ENCODE measurements around the gene GRXCR2.
"Not testable (repeated sequence)": the region's sequence is repeated elsewhere in the genome, so short reads cannot be mapped to it uniquely, and the experiment has no call there.

Gene GRXCR2

DNA sequence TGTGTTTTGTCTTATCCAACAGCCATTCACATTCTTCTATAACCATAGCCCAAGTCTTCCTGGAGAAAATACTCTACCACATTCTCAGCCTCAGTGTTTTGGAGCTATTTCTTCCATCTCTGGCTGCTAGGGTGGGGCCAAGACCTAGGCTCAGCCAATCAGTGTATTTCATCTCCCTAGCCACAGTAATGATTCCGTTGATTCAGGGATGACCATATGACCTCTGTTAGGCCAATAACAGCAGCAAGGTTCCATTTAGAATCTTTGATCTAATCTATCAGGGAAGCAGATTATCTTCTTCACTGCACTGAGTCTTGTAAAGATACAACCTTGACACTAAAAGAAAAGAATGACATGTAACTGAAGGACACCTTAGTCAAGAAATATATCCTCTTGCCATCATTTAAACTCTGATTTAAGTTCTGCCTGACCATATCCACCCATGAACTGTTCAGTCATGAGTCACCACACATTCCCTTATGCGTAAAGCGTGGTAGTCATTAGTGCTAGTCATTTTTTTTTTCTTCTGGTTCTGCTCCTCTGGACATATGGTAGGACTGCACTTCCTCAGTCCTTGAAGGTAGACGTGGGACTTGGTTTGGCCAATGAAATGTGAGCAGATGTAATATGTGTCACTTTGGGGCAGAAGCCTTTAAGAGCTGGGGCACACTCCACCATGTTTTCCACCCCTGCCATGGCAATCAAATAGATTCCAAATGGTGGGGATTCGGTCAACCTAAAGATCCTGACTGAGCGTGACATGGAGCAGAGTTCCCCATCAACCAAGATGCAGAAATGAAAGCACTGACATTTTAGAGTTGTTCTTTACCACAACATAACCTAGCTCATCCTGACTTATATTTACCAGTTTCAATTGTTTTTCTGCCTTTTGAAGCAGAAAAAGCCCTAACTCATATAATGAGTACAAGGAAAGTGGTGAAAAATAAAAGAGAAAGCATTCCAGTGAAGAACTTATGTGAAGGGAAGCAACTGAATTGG lies 25.0 kb downstream of the GRXCR2 start:
- Histone ChIP-seq H3K27me3 (replicated peaks; ENCODE audit: control insufficient read depth, insufficient read depth, low read length) (no peaks in the 10 kb centered on the region), H3K4me3 (replicated peaks; ENCODE audit: low read depth, low read length) (no peak overlapping the region), H3K36me3 (ENCODE audit: control insufficient read depth, insufficient read depth, low read length) (no peaks in the 10 kb centered on the region)
- DNase-seq (ENCODE audit: extremely low read depth, insufficient read length): no peak
- TF ChIP-seq, protein P1, sequence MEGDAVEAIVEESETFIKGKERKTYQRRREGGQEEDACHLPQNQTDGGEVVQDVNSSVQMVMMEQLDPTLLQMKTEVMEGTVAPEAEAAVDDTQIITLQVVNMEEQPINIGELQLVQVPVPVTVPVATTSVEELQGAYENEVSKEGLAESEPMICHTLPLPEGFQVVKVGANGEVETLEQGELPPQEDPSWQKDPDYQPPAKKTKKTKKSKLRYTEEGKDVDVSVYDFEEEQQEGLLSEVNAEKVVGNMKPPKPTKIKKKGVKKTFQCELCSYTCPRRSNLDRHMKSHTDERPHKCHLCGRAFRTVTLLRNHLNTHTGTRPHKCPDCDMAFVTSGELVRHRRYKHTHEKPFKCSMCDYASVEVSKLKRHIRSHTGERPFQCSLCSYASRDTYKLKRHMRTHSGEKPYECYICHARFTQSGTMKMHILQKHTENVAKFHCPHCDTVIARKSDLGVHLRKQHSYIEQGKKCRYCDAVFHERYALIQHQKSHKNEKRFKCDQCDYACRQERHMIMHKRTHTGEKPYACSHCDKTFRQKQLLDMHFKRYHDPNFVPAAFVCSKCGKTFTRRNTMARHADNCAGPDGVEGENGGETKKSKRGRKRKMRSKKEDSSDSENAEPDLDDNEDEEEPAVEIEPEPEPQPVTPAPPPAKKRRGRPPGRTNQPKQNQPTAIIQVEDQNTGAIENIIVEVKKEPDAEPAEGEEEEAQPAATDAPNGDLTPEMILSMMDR (IDR thresholded peaks at IDR 0.05; ENCODE audit: insufficient read depth, low read length, poor library complexity, severe bottlenecking): no peak

DNA sequence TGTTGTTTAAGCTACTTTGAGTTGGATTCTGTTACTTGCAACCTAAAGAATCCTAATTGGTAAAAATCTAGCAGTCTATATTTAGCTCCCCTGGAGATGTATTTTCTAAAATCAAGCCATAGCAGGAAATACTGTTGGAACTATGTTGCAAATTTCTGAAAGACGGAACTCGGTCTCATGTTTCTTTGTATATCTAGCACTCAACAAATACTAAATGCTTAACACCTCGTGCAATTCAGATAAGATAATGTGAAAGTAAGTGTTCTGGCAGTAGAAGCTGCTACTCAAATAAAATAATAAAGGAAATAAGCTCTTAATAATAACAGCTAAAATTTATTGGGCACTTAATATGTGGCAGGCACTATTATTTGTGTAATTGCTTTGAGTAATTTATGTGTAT lies 26.7 kb downstream of the GRXCR2 start:
- TF ChIP-seq, protein P1 (IDR thresholded peaks at IDR 0.05; ENCODE audit: insufficient read depth, low read length, poor library complexity, severe bottlenecking): no peak
- no peak overlapping the region for H3K4me3 ChIP-seq (replicated peaks; ENCODE audit: low read depth, low read length)
- H3K27me3 ChIP-seq (replicated peaks; ENCODE audit: control insufficient read depth, insufficient read depth, low read length): no peaks in the 10 kb centered on the region

DNA sequence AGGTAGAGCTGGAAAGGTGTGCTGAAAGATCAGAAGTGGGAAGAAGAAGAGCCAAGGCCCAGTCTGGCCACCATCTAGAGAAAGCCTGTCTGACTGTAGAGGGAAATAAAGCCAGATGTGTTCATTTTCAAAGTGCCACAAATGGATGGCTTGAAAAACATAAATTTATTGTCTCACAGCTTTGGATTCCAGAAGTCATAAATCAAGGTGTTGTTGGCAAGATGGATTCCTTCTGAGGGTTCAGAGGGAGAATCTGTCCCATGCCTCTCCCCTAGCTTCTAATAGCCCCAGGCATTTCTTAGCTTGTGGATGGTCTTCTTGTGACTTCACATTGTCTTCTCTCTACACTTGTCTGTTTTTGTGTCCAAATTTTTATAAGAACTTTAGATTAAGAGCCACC lies 31.5 kb downstream of the GRXCR2 start:
- H3K27me3 ChIP-seq (replicated peaks; ENCODE audit: control insufficient read depth, insufficient read depth, low read length): no peaks in the 10 kb centered on the region
- TF ChIP-seq, protein P1 (IDR thresholded peaks at IDR 0.05; ENCODE audit: insufficient read depth, low read length, poor library complexity, severe bottlenecking): no peak
- no peak for DNase-seq (ENCODE audit: extremely low read depth, insufficient read length)
- no peaks in the 10 kb centered on the region for H3K36me3 ChIP-seq (ENCODE audit: control insufficient read depth, insufficient read depth, low read length)
- no peak overlapping the region for H3K4me3 ChIP-seq (replicated peaks; ENCODE audit: low read depth, low read length)

More for the DNA sequence above, 26.7 kb downstream of the GRXCR2 start:
- H3K36me3 ChIP-seq (ENCODE audit: control insufficient read depth, insufficient read depth, low read length): no peaks in the 10 kb centered on the region
- no peak for DNase-seq (ENCODE audit: extremely low read depth, insufficient read length)

DNA sequence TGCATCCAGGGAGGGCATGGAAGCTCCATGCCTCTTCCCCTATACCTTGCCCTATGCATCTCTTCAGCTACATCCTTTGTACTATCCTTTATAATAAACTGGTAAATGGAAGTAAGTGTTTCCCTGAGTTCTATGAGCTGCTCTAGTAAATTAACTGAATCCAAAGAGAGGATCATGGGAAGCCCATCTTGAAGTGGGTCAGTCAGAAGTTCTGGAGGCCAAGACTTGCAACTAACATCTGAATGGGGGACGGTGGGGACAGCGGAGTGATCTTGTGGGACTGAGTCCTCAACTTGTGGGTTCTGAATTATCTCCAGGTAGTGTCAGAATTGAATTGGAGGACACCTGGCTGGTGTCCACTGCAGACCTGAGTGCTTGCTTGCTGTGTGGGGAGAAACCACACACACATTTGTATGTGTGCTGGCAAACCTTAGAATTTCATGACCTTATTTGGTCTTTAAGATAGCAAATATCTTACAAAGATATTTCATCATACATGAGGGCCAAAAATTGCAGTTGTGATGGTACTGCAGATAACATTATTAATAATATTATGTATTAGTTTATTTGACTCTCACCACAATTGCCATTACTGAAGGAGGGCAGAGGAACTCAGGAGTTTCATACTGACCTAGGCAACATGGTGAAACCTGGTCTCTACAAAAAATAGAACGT lies 32.2 kb downstream of the GRXCR2 start:
- H3K27me3 ChIP-seq (replicated peaks; ENCODE audit: control insufficient read depth, insufficient read depth, low read length): no peaks in the 10 kb centered on the region
- DNase-seq (ENCODE audit: extremely low read depth, insufficient read length): no peak
- H3K36me3 ChIP-seq (ENCODE audit: control insufficient read depth, insufficient read depth, low read length): no peaks in the 10 kb centered on the region
- TF ChIP-seq, protein P1 (IDR thresholded peaks at IDR 0.05; ENCODE audit: insufficient read depth, low read length, poor library complexity, severe bottlenecking): no peak
- no peak overlapping the region for H3K4me3 ChIP-seq (replicated peaks; ENCODE audit: low read depth, low read length)

DNA sequence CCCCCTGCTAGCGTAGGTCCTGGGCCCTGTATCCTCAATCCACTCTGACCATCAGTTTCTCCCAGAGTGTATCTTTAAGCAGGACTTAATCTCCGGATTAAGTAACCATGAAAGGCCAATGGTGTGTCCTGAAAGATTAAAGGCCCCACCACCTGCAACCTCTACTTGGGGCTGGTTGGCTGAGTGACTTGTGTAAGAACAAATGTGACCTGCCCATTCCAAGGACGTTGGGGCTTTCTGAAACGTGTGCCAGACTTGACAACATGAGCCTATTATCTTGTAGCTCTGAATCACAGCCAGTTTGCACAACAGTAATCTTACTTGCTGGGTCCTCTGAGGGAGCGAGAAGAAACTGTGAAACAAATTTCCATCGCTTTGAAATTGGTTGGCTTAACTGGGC lies 34.5 kb downstream of the GRXCR2 start:
- no peaks in the 10 kb centered on the region; the same call in 1 of the 2 replicates for H3K27me3 ChIP-seq (replicated peaks; ENCODE audit: control insufficient read depth, insufficient read depth, low read length)
- TF ChIP-seq, protein P1 (IDR thresholded peaks at IDR 0.05; ENCODE audit: insufficient read depth, low read length, poor library complexity, severe bottlenecking): no peak
- no peaks in the 10 kb centered on the region for H3K36me3 ChIP-seq (ENCODE audit: control insufficient read depth, insufficient read depth, low read length)
- no peak for DNase-seq (ENCODE audit: extremely low read depth, insufficient read length)
- H3K4me3 ChIP-seq (replicated peaks; ENCODE audit: low read depth, low read length): no peak overlapping the region

DNA sequence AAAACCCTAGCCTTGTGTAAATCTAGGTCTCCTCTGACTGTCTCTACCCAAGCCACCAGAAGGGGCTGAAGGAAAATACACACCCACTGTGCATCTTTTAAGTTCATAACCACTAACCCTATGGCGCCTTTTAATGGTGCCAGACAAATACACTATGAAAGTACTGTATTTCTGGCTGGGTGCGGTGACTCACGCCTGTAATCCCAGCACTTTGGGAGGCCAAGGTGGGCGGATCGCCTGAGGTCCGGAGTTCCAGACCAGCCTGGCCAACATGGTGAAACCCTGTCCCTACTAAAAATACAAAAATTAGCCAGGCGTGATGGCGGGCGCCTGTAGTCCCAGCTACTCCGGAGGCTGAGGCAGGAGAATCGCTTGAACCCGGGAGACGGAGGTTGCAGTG lies 36.6 kb downstream of the GRXCR2 start:
- DNase-seq (ENCODE audit: extremely low read depth, insufficient read length); H3K36me3 ChIP-seq (ENCODE audit: control insufficient read depth, insufficient read depth, low read length); H3K4me3 ChIP-seq (replicated peaks; ENCODE audit: low read depth, low read length); H3K27me3 ChIP-seq (replicated peaks; ENCODE audit: control insufficient read depth, insufficient read depth, low read length): not testable (repeated sequence)
